ENCODE measurements around the gene SLC5A8. TPM values are rescaled to one million over a fixed set of nuclear protein-coding genes. Genes with fewer than 3 reads are reported as not detected.

Gene SLC5A8
- total RNA-seq, 1 experiment from 2014 or later, result not detected

DNA sequence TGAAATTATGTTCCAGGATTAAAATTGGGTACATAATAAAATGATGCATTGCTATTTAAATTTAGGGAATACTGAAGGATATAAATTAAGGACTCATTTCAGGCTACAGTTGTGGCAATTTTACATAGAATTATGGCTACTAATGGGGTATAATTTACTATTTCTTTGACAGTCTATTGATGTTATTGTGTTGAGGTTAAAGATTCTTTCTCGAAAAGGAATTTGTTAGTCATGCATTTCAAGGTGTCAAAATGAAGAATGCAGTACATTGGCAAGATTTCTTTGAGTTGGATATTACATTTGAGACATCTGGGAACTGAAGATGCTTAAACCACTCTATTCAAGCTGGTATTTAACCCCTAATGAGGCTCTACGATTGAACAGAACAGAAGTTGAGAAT lies 28.3 kb downstream of the SLC5A8 start:
- H3F3A ChIP-seq (ENCODE audit: insufficient read depth, low read depth), result no peaks in the 10 kb centered on the region
- H2AFZ ChIP-seq, result no peak overlapping the region
- H3K27me3 ChIP-seq (ENCODE audit: insufficient read depth, low read depth), result no peaks in the 10 kb centered on the region; the same call in 1 of the 2 replicates
- POLR2A ChIA-PET (ENCODE audit: unreplicated experiment), result no interaction called here
- H3K36me3 ChIP-seq (ENCODE audit: low read depth), result no peaks in the 10 kb centered on the region
- no peak overlapping the region for H3K4me3 ChIP-seq
- TF ChIP-seq, protein P1, sequence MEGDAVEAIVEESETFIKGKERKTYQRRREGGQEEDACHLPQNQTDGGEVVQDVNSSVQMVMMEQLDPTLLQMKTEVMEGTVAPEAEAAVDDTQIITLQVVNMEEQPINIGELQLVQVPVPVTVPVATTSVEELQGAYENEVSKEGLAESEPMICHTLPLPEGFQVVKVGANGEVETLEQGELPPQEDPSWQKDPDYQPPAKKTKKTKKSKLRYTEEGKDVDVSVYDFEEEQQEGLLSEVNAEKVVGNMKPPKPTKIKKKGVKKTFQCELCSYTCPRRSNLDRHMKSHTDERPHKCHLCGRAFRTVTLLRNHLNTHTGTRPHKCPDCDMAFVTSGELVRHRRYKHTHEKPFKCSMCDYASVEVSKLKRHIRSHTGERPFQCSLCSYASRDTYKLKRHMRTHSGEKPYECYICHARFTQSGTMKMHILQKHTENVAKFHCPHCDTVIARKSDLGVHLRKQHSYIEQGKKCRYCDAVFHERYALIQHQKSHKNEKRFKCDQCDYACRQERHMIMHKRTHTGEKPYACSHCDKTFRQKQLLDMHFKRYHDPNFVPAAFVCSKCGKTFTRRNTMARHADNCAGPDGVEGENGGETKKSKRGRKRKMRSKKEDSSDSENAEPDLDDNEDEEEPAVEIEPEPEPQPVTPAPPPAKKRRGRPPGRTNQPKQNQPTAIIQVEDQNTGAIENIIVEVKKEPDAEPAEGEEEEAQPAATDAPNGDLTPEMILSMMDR (conservative IDR thresholded peaks at IDR 0.05), result no peak
- TF ChIP-seq EZH2 (IDR thresholded peaks at IDR 0.05; ENCODE audit: low read depth), result no peak
- no peak overlapping the region for H3K27ac ChIP-seq
- no peak for DNase-seq
- H4K20me1 ChIP-seq (ENCODE audit: insufficient read depth), result no peaks in the 10 kb centered on the region
- CTCF ChIA-PET, result no interaction called here
- no peaks in the 10 kb centered on the region for H3K4me1 ChIP-seq (replicated peaks; ENCODE audit: insufficient read depth)
- no TSS peak for BruUV-seq (replicated peaks)
- H3K4me2 ChIP-seq, result no peak overlapping the region
- H3K9me3 ChIP-seq (ENCODE audit: insufficient read depth, low read depth), result no peaks in the 10 kb centered on the region
- no peaks in the 10 kb centered on the region for H3K79me2 ChIP-seq (ENCODE audit: low read depth)
- H3K9me2 ChIP-seq (ENCODE audit: insufficient read depth), result no peaks in the 10 kb centered on the region
- intact Hi-C loops (cut with micrococcal nuclease; ENCODE audit: unreplicated experiment), result no loop called here

DNA sequence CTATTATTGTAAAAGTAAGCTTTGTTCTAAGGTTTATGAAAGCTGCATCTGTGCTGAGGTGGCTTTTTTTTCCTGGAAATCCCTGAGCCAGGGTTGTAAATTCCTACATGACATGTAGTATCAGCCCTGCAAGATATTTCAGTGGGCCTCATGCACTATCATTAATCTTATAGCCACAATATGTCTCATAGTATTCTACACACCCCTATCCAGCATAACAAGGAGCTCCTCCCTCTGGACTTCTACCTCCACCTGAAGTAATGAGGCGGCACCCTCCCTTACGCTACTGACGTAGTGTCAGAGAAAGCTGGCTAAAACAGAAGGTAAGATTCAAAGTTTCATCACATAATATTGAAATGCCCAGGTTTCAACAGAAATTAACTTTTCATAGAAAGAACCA lies 35.5 kb downstream of the SLC5A8 start:
- H3F3A ChIP-seq (ENCODE audit: insufficient read depth, low read depth), result no peaks in the 10 kb centered on the region
- H4K20me1 ChIP-seq (ENCODE audit: insufficient read depth), result no peaks in the 10 kb centered on the region
- TF ChIP-seq EZH2 (IDR thresholded peaks at IDR 0.05; ENCODE audit: low read depth), result no peak
- TF ChIP-seq, protein P1 (conservative IDR thresholded peaks at IDR 0.05), result no peak
- H3K9me3 ChIP-seq (ENCODE audit: insufficient read depth, low read depth), result no peaks in the 10 kb centered on the region
- no peaks in the 10 kb centered on the region for H3K36me3 ChIP-seq (ENCODE audit: low read depth)
- peaks cover 23% of the 10 kb centered on the region for H3K27me3 ChIP-seq (ENCODE audit: insufficient read depth, low read depth)
- no TSS peak for BruUV-seq (replicated peaks)
- POLR2A ChIA-PET (ENCODE audit: unreplicated experiment), result no interaction called here
- CTCF ChIA-PET, result no interaction called here
- H3K4me1 ChIP-seq (replicated peaks; ENCODE audit: insufficient read depth), result no peaks in the 10 kb centered on the region
- H3K27ac ChIP-seq, result no peak overlapping the region
- H2AFZ ChIP-seq, result no peak overlapping the region
- no peaks in the 10 kb centered on the region for H3K79me2 ChIP-seq (ENCODE audit: low read depth)
- H3K4me3 ChIP-seq, result no peak overlapping the region
- H3K9me2 ChIP-seq (ENCODE audit: insufficient read depth), result no peaks in the 10 kb centered on the region
- H3K4me2 ChIP-seq, result no peak overlapping the region
- no peak for DNase-seq
- intact Hi-C loops (cut with micrococcal nuclease; ENCODE audit: unreplicated experiment), result no loop called here

DNA sequence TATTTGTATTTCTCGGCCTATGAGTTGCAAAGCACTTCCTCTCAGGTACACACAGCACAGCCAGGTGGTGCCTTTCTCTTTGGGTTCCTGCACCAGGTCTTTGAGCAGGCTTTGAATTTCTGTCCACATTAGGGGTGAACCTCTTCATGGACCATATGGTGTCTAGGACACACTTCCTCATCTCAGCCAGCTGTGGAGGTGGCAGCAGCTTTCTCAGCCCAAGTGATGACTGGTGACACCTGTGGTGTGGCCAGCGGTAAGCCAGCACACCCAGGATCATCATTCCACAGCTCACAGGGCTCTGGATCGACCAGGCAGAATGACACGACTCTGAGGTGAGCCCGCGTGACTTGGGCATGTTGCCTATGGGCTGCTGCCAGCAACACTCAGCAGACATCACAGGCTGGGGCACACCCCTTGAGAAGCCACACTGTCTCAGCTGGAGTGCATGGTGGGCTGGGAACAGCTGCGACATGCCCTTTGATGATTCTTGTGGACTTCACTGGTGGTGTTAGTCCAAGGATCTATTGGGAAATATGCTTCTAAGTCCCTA lies 36.8 kb downstream of the SLC5A8 start:
- BruUV-seq (replicated peaks), result no TSS peak

More for the DNA sequence above, 36.8 kb downstream of the SLC5A8 start:
- Histone ChIP-seq H4K20me1 (ENCODE audit: insufficient read depth) (no peaks in the 10 kb centered on the region), H3K27ac (no peak overlapping the region), H3K79me2 (ENCODE audit: low read depth) (no peaks in the 10 kb centered on the region), H3K4me2 (no peak overlapping the region), H3F3A (ENCODE audit: insufficient read depth, low read depth) (no peaks in the 10 kb centered on the region), H3K36me3 (ENCODE audit: low read depth) (no peaks in the 10 kb centered on the region), H3K9me3 (ENCODE audit: insufficient read depth, low read depth) (no peaks in the 10 kb centered on the region), H2AFZ (no peak overlapping the region), H3K4me1 (replicated peaks; ENCODE audit: insufficient read depth) (no peaks in the 10 kb centered on the region), H3K4me3 (no peak overlapping the region), H3K27me3 (ENCODE audit: insufficient read depth, low read depth) (peaks cover 23% of the 10 kb centered on the region), H3K9me2 (ENCODE audit: insufficient read depth) (no peaks in the 10 kb centered on the region)
- DNase-seq, result no peak
- ChIA-PET CTCF (no interaction called here), POLR2A (ENCODE audit: unreplicated experiment) (no interaction called here)
- intact Hi-C loops (cut with micrococcal nuclease; ENCODE audit: unreplicated experiment), result no loop called here
- TF ChIP-seq, protein P1 (conservative IDR thresholded peaks at IDR 0.05), result no peak
- no peak for TF ChIP-seq EZH2 (IDR thresholded peaks at IDR 0.05; ENCODE audit: low read depth)

Measured in PC-9 (cell line).